Renal cortex interstitium (tissue), 11 donors: ENCODE results near the gene ZC3H12D. TPM values are rescaled to one million over a fixed set of nuclear protein-coding genes. Genes with fewer than 3 reads are reported as not detected.
A peak's percentile ranks its signal among the peaks of the same experiment; 100 is the strongest.
"Not testable (repeated sequence)": the region's sequence is repeated elsewhere in the genome, so short reads cannot be mapped to it uniquely, and the experiment has no call there.

Experiments used
- DNase-seq, 11 donors: peaks; one replicate each; pipeline ENCODE4 v3.0.0-alpha.2; 2013; ENCODE audit warnings: low read depth in 9 of 11, low spot score in 4 of 11; ENCODE audit errors: extremely low read depth in 1 of 11
- polyA plus RNA-seq, 3 donors: library from polyadenylated mRNA; unstranded; fragments of 120-200 nt; gene quantifications; one replicate each; pipeline ENCODE4 v1.2.1, GENCODE V29; 2013; ENCODE audit not compliant: insufficient read length in 3 of 3

The ZC3H12D gene
- polyA plus RNA-seq, 3 donors, result 0.29 to 0.62 (median 0.51) TPM

- DNase-seq, result no peak
Observed at GRCh38 chr6:149464411-149464810, 20.4 kb downstream of the ZC3H12D start.

GRCh38 chr6:149463781-149464180 lies 21.0 kb downstream of the ZC3H12D start:
- DNase-seq, result no peak

- DNase-seq, result not testable (repeated sequence)
Observed at GRCh38 chr6:149462712-149463111, 22.1 kb downstream of the ZC3H12D start.

- no peak for DNase-seq
Observed at GRCh38 chr6:149461670-149462069, 23.1 kb downstream of the ZC3H12D start.

- DNase-seq, result not testable (repeated sequence)
Observed at GRCh38 chr6:149460249-149460648, 24.6 kb downstream of the ZC3H12D start.

GRCh38 chr6:149459761-149460160 lies 25.1 kb downstream of the ZC3H12D start:
- DNase-seq, result no peak

- DNase-seq, result no peak
Observed at GRCh38 chr6:149458806-149459205, 26.0 kb downstream of the ZC3H12D start.

- no peak for DNase-seq
Observed at GRCh38 chr6:149458196-149458595, 26.6 kb downstream of the ZC3H12D start.

GRCh38 chr6:149457316-149457884 lies 27.4 kb downstream of the ZC3H12D start:
- no peak for DNase-seq

- DNase-seq, result no peak
Observed at GRCh38 chr6:149456311-149457021, 28.3 kb downstream of the ZC3H12D start.

GRCh38 chr6:149455031-149455732 lies 29.6 kb downstream of the ZC3H12D start:
- DNase-seq, result no peak

- DNase-seq, result peak in 5 of 11 donors; percentile 49 to 71 (median 55)
Observed at GRCh38 chr6:149454346-149454848, 30.4 kb downstream of the ZC3H12D start.

- no peak for DNase-seq
Observed at GRCh38 chr6:149453597-149454345, 31.0 kb downstream of the ZC3H12D start.

- DNase-seq, result no peak
Observed at GRCh38 chr6:149452037-149452939, 32.5 kb downstream of the ZC3H12D start.

GRCh38 chr6:149451376-149452036 lies 33.3 kb downstream of the ZC3H12D start:
- no peak for DNase-seq

GRCh38 chr6:149450679-149451375 lies 34.0 kb downstream of the ZC3H12D start:
- peak in 1 of 11 donors; percentile 48 for DNase-seq
